Testis (tissue), 2 donors: ENCODE measurements around the gene MAGEA4.

ENCODE experiments used
- POLR2A ChIP-seq: fragments of 450-650 bp; IDR thresholded peaks from one replicate; pipeline ENCODE4 v1.6.1; 2017; ENCODE audit warnings: antibody characterized with exemption, mild to moderate bottlenecking, moderate library complexity
- TF ChIP-seq, protein P1 (sequence below), 3 experiments: fragments of 450-650 bp in 2 of 3; fragments of 200-600 bp in 1 of 3; sonication (generic) in 1 of 3; IDR thresholded peaks; one replicate each; pipeline ENCODE4 v1.5.1; 2016 to 2019; ENCODE audit warnings: antibody characterized with exemption in 3 of 3, mild to moderate bottlenecking in 2 of 3, moderate library complexity in 1 of 3

DNA sequence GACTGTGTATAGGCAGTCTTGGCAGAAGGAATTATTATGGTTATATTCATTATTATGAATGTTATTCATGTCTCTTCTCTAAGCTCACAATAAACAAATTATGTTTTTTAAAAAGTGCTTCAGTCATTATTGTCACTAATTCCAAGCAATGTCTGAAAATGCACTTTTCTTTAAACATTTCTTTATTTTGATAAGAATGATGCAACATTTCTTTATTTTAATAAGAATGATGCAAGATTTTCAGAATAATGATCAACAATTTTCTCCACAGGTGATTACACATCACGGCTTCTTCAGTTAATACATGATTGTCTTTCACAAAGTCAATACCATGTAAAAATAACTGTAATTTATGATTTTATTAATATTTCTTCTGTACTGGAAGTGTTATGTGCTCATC lies 22.7 kb downstream of the MAGEA4 start:
- TF ChIP-seq, protein P1, sequence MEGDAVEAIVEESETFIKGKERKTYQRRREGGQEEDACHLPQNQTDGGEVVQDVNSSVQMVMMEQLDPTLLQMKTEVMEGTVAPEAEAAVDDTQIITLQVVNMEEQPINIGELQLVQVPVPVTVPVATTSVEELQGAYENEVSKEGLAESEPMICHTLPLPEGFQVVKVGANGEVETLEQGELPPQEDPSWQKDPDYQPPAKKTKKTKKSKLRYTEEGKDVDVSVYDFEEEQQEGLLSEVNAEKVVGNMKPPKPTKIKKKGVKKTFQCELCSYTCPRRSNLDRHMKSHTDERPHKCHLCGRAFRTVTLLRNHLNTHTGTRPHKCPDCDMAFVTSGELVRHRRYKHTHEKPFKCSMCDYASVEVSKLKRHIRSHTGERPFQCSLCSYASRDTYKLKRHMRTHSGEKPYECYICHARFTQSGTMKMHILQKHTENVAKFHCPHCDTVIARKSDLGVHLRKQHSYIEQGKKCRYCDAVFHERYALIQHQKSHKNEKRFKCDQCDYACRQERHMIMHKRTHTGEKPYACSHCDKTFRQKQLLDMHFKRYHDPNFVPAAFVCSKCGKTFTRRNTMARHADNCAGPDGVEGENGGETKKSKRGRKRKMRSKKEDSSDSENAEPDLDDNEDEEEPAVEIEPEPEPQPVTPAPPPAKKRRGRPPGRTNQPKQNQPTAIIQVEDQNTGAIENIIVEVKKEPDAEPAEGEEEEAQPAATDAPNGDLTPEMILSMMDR (IDR thresholded peaks at IDR 0.05): no peak
- TF ChIP-seq POLR2A: no peak
